Measurements from ENCODE around the gene ERVH48-1.

Gene ERVH48-1

DNA sequence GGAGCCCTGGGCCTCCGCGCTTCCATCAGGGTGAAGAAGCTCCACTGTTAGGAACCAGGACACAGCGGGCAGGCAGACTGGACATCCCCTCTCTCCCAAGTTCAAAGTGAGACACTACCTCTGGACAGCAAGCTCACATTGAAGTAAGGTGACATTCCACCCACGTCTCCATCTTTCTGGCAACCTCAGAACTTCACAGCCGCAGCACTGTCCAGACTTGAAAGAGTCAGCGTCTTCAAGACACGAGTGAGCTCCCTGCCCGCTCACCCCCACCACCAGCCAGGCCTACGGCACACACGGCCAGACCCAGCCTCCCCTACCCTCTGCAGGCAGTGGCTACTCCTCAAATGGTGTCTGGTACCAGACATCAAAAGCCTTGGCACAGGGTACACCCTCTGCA, 57.2 kb downstream of the ERVH48-1 start:
- DNase-seq, result no peak
- intact Hi-C loops (cut with DNase I), result no loop called here

Measured in head of caudate nucleus (tissue), 42 donors.